ENCODE measurements around the gene ACADL. TPM values are rescaled to one million over a fixed set of nuclear protein-coding genes. Genes with fewer than 3 reads are reported as not detected.

ACADL gene
- total and polyA plus RNA-seq, 2 of the 8 experiments (the other 6 are each of a cell fraction or from before 2014, with no cell fraction given), result 0.11 to 0.34 TPM

- TF ChIP-seq CHD7 (IDR thresholded peaks at IDR 0.05; ENCODE audit: insufficient replicate concordance, low read length) (no peak), FOSL1 (IDR thresholded peaks at IDR 0.05; ENCODE audit: insufficient read depth, low read depth, low read length) (no peak), HDAC2 (IDR thresholded peaks at IDR 0.05; ENCODE audit: borderline replicate concordance in 1 of 2, low read depth in 2 of 2, low read length in 2 of 2) (no peak)
Measured at GRCh38 chr2:210199854-210200253, 25.4 kb downstream of the ACADL start (continued).

Data from H1 (cell line).